Natural killer cell (primary cell): Measurements from ENCODE around the gene MYO5A. TPM values are rescaled to one million over a fixed set of nuclear protein-coding genes. Genes with fewer than 3 reads are reported as not detected.
A peak's percentile ranks its signal among the peaks of the same experiment; 100 is the strongest.

Experiments used
- ATAC-seq, 3 donors: fragments of 150-1000 bp in 2 of 3; fragments of 200-7000 bp in 1 of 3; cut with Tn5 transposase; 1 replicate in 1 of 3; 2 replicates in 2 of 3; pipeline ENCODE4 v1.10.0; 2021; ENCODE audit warnings: mild to moderate bottlenecking in 2 of 3, moderate library complexity in 2 of 3
- DNase-seq, 2 donors: peaks; one replicate each; pipeline versions ENCODE4 v3.0.0 to v3.0.0-alpha.2; 2013 to 2021; ENCODE audit warnings: mixed read lengths in 1 of 2
- H3K27ac ChIP-seq: one replicate; pipeline ENCODE4 v1.5.1; 2013; ENCODE audit warnings: mild to moderate bottlenecking, low read length
- H3K27me3 ChIP-seq: one replicate; pipeline ENCODE4 v1.6.1; 2013; ENCODE audit warnings: low read length; ENCODE audit not compliant: control insufficient read depth, insufficient read depth
- H3K36me3 ChIP-seq: one replicate; pipeline ENCODE4 v1.6.1; 2013; ENCODE audit warnings: low read length; ENCODE audit not compliant: control insufficient read depth, insufficient read depth
- H3K4me1 ChIP-seq: one replicate; pipeline ENCODE4 v1.6.1; 2013; ENCODE audit warnings: low read length; ENCODE audit not compliant: control insufficient read depth, insufficient read depth
- H3K4me3 ChIP-seq: one replicate; pipeline ENCODE4 v1.5.1; 2013; ENCODE audit warnings: low read length
- H3K9me3 ChIP-seq: one replicate; pipeline ENCODE4 v1.6.1; 2013; ENCODE audit warnings: low read length; ENCODE audit not compliant: control insufficient read depth, insufficient read depth
- H3K27ac Mint-ChIP-seq, 2 donors: one replicate each; pipeline ENCODE4 v1.8.0; 2022; ENCODE audit warnings: mild to moderate bottlenecking in 2 of 2, mixed read lengths in 2 of 2, moderate library complexity in 1 of 2
- H3K27me3 Mint-ChIP-seq, 2 donors: one replicate each; pipeline ENCODE4 v1.8.0; 2022; ENCODE audit warnings: low read depth in 2 of 2, mixed read lengths in 2 of 2
- H3K36me3 Mint-ChIP-seq: one replicate; pipeline ENCODE4 v1.8.0; 2022; ENCODE audit warnings: mixed read lengths
- H3K4me1 Mint-ChIP-seq, 2 donors: one replicate each; pipeline ENCODE4 v1.8.0; 2022; ENCODE audit warnings: mixed read lengths in 2 of 2
- H3K4me3 Mint-ChIP-seq: one replicate; pipeline ENCODE4 v1.8.0; 2022; ENCODE audit warnings: mild to moderate bottlenecking, moderate library complexity, mixed read lengths
- H3K9me3 Mint-ChIP-seq, 2 donors: one replicate each; pipeline ENCODE4 v1.8.0; 2022; ENCODE audit warnings: mixed read lengths in 2 of 2
- CTCF ChIP-seq: fragments of 200-600 bp; IDR thresholded peaks from one replicate; pipeline ENCODE4 v1.8.0; 2022; ENCODE audit warnings: antibody characterized with exemption
- WGBS: methylation state at CpG from one replicate; pipeline ENCODE4 v1.1.7; 2013; ENCODE audit warnings: missing lambda C conversion rate; ENCODE audit not compliant: insufficient coverage; 5-methylcytosine and 5-hydroxymethylcytosine counted together
- intact Hi-C: fragments of 100-400 bp; cut with micrococcal nuclease; formaldehyde crosslinking; loops from one replicate; pipeline ENCODE4 v1.14.2; 2022
- total RNA-seq, 4 donors: library from RNA; stranded (reverse); fragments of 120-200 nt in 1 of 4; gene quantifications; one replicate each; pipeline versions ENCODE4 v1.2.3 to v1.2.4, GENCODE V29; 2013 to 2022

MYO5A gene
- total RNA-seq, 3 donors from 2014 or later (not counting 1 experiment from before 2014, with no cell fraction given): 42.8 to 51.5 (median 44.4) TPM

GRCh38 chr15:52518487-52519371 lies 10.0 kb downstream of the MYO5A start:
- no peaks in the 10 kb centered on the region for H3K4me1 ChIP-seq
- no peaks in the 10 kb centered on the region for H3K36me3 ChIP-seq
- no peaks in the 10 kb centered on the region for H3K27me3 Mint-ChIP-seq
- DNase-seq: no peak
- H3K9me3 ChIP-seq: no peaks in the 10 kb centered on the region
- TF ChIP-seq CTCF: no peak
- H3K4me1 Mint-ChIP-seq: peaks cover 24 to 28% of the 10 kb centered on the region in 2 donors
- H3K4me3 Mint-ChIP-seq: no peak overlapping the region
- no peaks in the 10 kb centered on the region for H3K36me3 Mint-ChIP-seq
- peak overlapping the region in 1 of 2 donors; percentile 18 for H3K27ac Mint-ChIP-seq
- 54% methylated on average over 7 of the region's 8 CpGs for whole genome bisulfite sequencing
- intact Hi-C loops: no loop called here
- ATAC-seq: no peak
- H3K27me3 ChIP-seq: no peaks in the 10 kb centered on the region
- no peak overlapping the region for H3K27ac ChIP-seq
- no peak overlapping the region for H3K4me3 ChIP-seq
- no peaks in the 10 kb centered on the region for H3K9me3 Mint-ChIP-seq

GRCh38 chr15:52517014-52517413 lies 11.7 kb downstream of the MYO5A start:
- TF ChIP-seq CTCF: no peak
- Histone ChIP-seq H3K9me3 (no peaks in the 10 kb centered on the region), H3K27ac (no peak overlapping the region), H3K36me3 (no peaks in the 10 kb centered on the region), H3K4me1 (no peaks in the 10 kb centered on the region), H3K4me3 (no peak overlapping the region), H3K27me3 (no peaks in the 10 kb centered on the region)
- Mint-ChIP-seq H3K4me3 (no peak overlapping the region), H3K27me3 (no peaks in the 10 kb centered on the region), H3K4me1 (peaks cover 17% of the 10 kb centered on the region in 2 donors), H3K36me3 (no peaks in the 10 kb centered on the region), H3K9me3 (no peaks in the 10 kb centered on the region), H3K27ac (no peak overlapping the region)
- 100% methylated on average over 1 of the region's 1 CpG for WGBS
- intact Hi-C loops: no loop called here
- ATAC-seq: no peak
- no peak for DNase-seq

GRCh38 chr15:52515343-52515742 lies 13.3 kb downstream of the MYO5A start:
- WGBS: 95% methylated on average over 2 of the region's 2 CpGs
- H3K4me3 ChIP-seq: no peak overlapping the region
- H3K4me1 Mint-ChIP-seq: peaks cover 12 to 19% of the 10 kb centered on the region in 2 donors
- H3K27me3 ChIP-seq: no peaks in the 10 kb centered on the region
- TF ChIP-seq CTCF: no peak
- no peak overlapping the region for H3K4me3 Mint-ChIP-seq
- no peaks in the 10 kb centered on the region for H3K27me3 Mint-ChIP-seq
- H3K4me1 ChIP-seq: no peaks in the 10 kb centered on the region
- ATAC-seq (no peak), DNase-seq (no peak)
- H3K9me3 Mint-ChIP-seq: no peaks in the 10 kb centered on the region
- H3K9me3 ChIP-seq: no peaks in the 10 kb centered on the region
- H3K27ac ChIP-seq: no peak overlapping the region
- intact Hi-C loops: no loop called here
- H3K36me3 ChIP-seq: no peaks in the 10 kb centered on the region
- H3K36me3 Mint-ChIP-seq: no peaks in the 10 kb centered on the region
- no peak overlapping the region for H3K27ac Mint-ChIP-seq
